Ectodermal cell (in vitro differentiated cells): ENCODE results near the gene AGER.
"Not testable (repeated sequence)": the region's sequence is repeated elsewhere in the genome, so short reads cannot be mapped to it uniquely, and the experiment has no call there.

ENCODE experiments used
- H3K27ac ChIP-seq: 2 replicates; pipeline ENCODE4 v1.7.0; 2013; ENCODE audit warnings: mild to moderate bottlenecking, low read depth, low read length; ENCODE audit not compliant: insufficient read depth, poor library complexity, severe bottlenecking
- H3K27me3 ChIP-seq: 2 replicates; pipeline ENCODE4 v1.7.0; 2013; ENCODE audit warnings: mild to moderate bottlenecking, low read length; ENCODE audit not compliant: insufficient read depth, control insufficient read depth, poor library complexity, severe bottlenecking
- H3K36me3 ChIP-seq: one replicate; pipeline ENCODE4 v1.7.0; 2013; ENCODE audit warnings: low read length; ENCODE audit not compliant: control insufficient read depth, insufficient read depth
- H3K4me1 ChIP-seq: one replicate; pipeline ENCODE4 v1.7.0; 2013; ENCODE audit warnings: low read length; ENCODE audit not compliant: control insufficient read depth, insufficient read depth
- H3K4me3 ChIP-seq: 2 replicates; pipeline ENCODE4 v1.7.0; 2013; ENCODE audit warnings: low read depth, low read length, control low read depth; ENCODE audit not compliant: insufficient read depth
- H3K9me3 ChIP-seq: 2 replicates; pipeline ENCODE4 v1.7.0; 2013; ENCODE audit warnings: mild to moderate bottlenecking, low read length, moderate library complexity; ENCODE audit not compliant: control insufficient read depth
- WGBS, 2 experiments: methylation state at CpG; one replicate each; pipeline ENCODE4 v1.1.7; 2013; ENCODE audit warnings: missing lambda C conversion rate in 2 of 2; 5-methylcytosine and 5-hydroxymethylcytosine counted together

AGER gene

DNA sequence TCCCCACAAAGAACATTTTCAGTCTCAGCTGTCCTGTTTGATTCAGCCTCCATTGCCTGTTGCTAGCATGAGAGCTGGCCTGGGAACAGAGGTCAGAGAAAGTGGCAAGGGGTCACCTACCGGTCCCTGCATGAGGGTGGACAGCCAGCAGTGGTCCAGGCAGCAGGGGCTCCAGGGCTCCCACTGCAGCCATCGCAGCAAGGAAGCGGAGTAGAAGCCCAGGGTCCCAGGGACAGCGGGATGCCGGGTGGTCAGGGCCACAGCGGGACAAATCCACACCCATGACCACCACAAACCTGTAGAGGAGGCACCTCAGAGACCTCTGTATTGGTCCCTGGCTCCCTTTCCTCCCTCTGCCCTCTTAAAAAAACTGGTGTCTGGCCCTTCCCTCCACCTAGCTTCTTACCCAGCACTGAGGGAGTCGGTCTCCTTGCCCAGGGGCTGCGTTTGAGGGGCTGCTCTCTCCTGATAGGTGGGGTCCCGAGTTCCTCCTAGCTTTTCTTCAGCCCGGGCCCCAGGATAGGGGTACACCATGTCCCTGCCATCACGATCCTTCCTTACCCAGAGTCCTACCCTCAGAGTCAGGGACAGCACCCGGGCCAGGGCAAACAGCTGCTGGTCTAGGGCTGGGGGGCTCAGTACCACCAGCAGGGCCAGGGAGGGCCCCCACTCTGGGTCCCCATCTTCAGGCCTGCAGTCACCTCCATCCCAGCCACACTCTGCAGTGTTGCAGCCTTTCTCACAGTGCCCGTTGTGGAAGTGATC lies 16.8 kb upstream of the AGER start:
- Histone ChIP-seq H3K36me3 (no peaks in the 10 kb centered on the region), H3K4me3 (no peak overlapping the region), H3K4me1 (peaks cover 13% of the 10 kb centered on the region), H3K9me3 (no peaks in the 10 kb centered on the region), H3K27me3 (no peaks in the 10 kb centered on the region), H3K27ac (no peak overlapping the region)
- 91 to 95% methylated on average over 13 of the region's 13 CpGs for WGBS, 2 experiments

DNA sequence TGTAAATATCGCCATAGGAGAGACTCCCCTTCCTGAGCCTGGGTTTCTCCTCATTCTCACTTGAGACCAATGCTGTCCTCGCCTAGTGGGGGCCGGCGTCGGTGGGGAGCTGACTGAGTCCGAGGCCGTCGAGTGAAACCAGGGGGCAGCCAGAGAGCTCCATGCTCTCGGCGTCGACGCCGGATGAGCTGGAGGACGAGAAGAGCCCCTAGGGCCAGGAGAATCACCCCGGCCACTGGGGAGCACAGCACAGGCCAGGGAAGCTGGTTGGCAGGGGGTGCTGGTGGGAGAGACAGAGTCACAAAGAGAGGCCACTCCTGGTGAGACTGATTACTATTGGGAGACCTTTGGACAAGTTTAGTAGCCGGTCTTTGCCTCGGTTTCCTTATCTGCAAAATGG lies 14.8 kb upstream of the AGER start:
- WGBS, 2 experiments = 91 to 92% methylated on average over 17 of the region's 17 CpGs
- H3K36me3 ChIP-seq = no peaks in the 10 kb centered on the region
- H3K9me3 ChIP-seq = no peaks in the 10 kb centered on the region
- no peaks in the 10 kb centered on the region for H3K27me3 ChIP-seq
- H3K4me1 ChIP-seq = peaks cover 15% of the 10 kb centered on the region
- no peak overlapping the region for H3K4me3 ChIP-seq
- H3K27ac ChIP-seq = no peak overlapping the region

DNA sequence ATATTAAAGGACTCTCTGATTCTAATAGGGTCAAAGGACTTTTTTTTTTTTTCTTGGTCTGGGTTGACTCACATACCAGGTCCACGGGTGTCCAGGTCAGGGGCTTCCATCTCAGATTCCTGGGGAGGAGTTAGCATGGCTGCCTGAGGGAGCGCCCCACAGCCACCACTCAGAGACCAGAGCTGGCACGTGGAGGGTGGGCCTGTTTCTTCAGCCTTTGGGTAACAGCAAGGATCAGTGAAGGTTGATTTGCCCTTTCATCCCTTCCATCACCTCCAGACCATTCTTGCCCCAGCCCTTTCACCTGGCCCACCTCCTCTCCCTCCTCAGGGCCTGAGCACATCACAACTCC lies 14.3 kb upstream of the AGER start:
- no peaks in the 10 kb centered on the region for H3K9me3 ChIP-seq
- H3K4me1 ChIP-seq = peaks cover 10% of the 10 kb centered on the region
- no peaks in the 10 kb centered on the region for H3K27me3 ChIP-seq
- no peak overlapping the region for H3K4me3 ChIP-seq
- 80 to 86% methylated on average over 3 of the region's 3 CpGs for WGBS, 2 experiments
- H3K36me3 ChIP-seq = no peaks in the 10 kb centered on the region
- H3K27ac ChIP-seq = no peak overlapping the region

DNA sequence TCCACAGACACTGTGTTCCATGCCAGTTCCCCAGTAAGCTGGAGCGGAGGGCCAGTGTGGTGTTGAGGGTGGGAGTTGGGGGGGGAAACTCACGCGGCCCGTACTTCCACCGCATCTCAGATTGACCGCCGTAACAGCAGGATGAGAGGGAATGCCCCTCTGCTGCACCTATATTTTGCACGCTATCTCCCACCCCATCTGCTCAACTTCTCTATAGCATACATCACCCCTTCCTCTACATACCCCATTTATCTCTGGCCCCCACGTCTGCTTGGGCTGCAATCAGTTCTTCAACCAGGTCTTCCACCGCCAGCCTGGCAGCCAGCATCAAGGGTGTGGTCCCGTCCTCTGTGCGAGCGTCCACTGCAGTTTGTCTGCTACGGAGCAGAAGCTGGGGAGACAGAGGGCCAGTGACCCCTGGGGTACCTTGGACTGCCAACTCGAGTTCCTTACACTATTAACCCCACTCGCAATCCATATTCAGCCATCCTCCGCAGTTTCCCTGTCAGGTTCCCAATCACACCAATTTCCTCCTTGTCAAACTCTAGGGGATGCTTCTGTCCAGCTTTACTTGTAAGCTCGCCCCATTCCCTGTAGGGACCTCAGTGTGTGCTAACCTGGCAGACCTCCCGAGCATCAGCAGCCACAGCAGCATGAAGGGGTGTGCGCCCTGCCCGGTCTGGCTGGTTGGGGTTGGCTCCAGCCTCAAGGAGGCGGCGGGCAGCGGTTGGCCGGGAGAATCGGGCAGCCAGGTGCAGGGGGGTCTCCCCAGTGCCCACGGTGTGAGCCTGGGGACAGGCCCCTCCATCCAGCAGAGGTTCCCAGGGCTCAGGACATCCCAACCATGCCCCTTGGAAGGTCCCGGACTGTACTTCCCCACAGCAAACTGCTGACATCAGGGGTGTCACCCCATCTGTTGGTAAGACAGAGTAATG lies 12.9 kb upstream of the AGER start:
- Histone ChIP-seq H3K4me1 (peaks cover 20% of the 10 kb centered on the region), H3K9me3 (no peaks in the 10 kb centered on the region), H3K27ac (peak overlapping the region; percentile 100), H3K4me3 (peak overlapping the region; percentile 86), H3K36me3 (no peaks in the 10 kb centered on the region), H3K27me3 (no peaks in the 10 kb centered on the region)
- WGBS, 2 experiments = 79 to 83% methylated on average over 28 of the region's 28 CpGs

DNA sequence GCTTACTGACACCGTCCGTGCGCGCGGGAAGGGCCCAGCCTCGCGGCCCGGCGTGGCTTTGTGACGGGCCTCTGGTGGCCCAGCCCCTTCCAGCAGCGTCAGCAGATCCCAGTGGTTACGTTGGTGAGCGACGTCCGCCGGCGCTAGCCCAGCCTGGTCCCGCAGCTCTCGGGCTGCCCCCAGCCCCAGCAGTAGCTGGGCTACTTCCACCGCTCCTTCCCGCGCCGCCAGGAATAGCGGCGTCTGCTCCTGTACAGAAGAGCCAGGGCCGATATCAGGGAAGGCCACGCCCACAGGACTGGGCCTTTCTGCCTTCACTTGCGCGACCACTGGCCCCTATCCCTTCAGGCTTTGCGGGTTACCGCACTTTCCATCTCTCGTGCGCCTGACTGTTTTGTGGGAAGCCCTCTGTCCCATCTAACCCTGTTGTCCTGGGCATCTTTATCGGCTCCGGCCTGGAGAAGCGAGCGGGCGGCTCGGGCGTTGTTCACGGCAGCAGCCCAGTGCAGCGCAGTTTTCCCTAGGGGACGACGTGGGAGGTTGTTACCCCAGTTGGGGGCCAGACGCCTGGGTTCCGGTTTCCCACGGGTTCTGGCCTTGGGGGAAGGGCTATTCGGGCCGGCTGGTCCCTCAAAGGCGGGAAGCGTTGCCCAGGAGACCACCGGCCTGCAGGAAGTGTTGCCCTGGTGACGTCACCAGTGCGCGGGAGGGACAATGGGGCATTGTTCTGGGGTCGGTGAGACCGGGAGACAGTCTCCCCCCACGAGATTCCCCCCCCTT lies 12.0 kb upstream of the AGER start:
- H3K4me1 ChIP-seq = peaks cover 25% of the 10 kb centered on the region
- H3K36me3 ChIP-seq = no peaks in the 10 kb centered on the region
- H3K9me3 ChIP-seq = no peaks in the 10 kb centered on the region
- H3K27ac ChIP-seq = peak overlapping the region; percentile 100
- no peaks in the 10 kb centered on the region for H3K27me3 ChIP-seq
- WGBS, 2 experiments = 0% methylated on average over 57 to 58 of the region's 58 CpGs
- peak overlapping the region; percentile 86 for H3K4me3 ChIP-seq

DNA sequence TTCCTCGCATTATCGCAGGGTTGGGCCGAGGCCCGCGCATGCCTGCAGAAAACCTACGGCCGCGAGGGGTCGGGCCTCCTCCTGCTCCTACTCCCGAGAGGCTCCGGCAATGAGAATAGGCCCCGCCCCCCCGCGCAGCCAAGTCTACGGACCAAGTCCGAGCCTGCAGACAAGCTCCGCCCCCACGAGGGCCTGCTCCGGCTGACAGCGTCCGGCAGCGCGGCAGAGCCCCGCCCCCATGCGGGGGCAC lies 11.5 kb upstream of the AGER start:
- H3K27ac ChIP-seq = peak overlapping the region; percentile 100
- no peaks in the 10 kb centered on the region for H3K36me3 ChIP-seq
- peak overlapping the region; percentile 86 for H3K4me3 ChIP-seq
- H3K9me3 ChIP-seq = no peaks in the 10 kb centered on the region
- H3K4me1 ChIP-seq = peaks cover 28% of the 10 kb centered on the region
- WGBS, 2 experiments = 0% methylated on average over 25 of the region's 25 CpGs
- H3K27me3 ChIP-seq = no peaks in the 10 kb centered on the region

DNA sequence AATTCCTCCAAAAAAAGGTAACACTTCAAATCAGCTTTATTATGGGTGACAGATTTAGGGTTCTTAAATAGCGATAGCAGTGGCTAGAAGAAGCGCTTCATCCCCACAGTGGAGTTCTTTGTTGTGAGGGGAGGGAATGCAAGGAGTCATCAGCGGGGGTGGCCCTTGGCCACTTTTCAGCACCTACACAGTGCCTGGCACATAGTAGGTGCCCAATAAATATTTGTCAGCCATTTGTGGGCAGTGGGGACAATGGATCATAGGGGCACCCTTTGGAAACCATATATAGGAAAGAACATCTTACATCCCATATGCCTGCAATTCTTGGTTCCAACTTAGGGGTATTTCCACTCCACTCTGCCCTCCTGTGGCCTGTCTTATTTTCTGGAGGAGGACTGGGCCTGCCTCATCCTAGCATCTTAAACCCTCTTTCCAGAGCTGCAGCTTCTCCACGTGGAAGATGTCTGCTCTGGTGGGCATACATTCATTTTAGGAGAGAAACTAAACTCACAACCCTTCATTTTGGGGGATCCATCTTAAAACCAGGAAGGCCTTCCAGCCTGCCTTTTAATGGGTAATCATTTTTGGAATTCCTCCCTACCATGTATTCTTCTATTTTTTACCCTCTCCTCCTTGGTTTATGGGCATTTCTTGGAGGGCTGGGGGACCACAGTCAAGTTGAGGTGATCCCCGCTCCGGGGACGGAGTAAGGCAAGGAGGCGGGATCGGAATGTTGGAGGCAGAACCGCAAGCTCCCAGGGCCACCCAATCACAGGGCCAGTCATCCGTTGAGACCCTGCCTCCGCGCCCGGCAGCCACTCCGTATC lies 11.0 kb upstream of the AGER start:
- Histone ChIP-seq H3K4me1 (peaks cover 32% of the 10 kb centered on the region), H3K9me3 (no peaks in the 10 kb centered on the region), H3K27me3 (no peaks in the 10 kb centered on the region), H3K36me3 (no peaks in the 10 kb centered on the region), H3K27ac (peak overlapping the region; percentile 90), H3K4me3 (peak overlapping the region; percentile 41)
- 19% methylated on average over 15 of the region's 15 CpGs for WGBS, 2 experiments

DNA sequence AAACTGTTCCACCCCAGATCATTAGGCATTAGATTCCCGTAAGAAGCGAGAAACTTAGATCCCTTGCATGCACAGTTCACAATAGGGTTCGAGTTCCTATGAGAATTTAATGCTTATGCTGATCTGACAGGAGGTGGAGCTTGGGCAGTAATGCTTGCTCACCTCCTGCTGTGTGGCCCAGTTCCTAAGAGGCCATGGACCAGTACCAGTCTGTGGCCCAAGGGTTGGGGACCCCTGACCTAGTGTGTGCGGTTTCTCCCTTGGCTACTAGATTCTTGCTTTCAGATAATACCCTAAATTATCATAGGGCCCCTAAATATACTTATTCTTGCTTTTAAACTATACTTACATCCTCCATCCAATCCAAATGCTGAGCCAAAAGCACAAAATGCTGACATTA lies 10.3 kb upstream of the AGER start:
- no peak overlapping the region for H3K27ac ChIP-seq
- peaks cover 32% of the 10 kb centered on the region for H3K4me1 ChIP-seq
- no peaks in the 10 kb centered on the region for H3K9me3 ChIP-seq
- no peak overlapping the region for H3K4me3 ChIP-seq
- H3K27me3 ChIP-seq = no peaks in the 10 kb centered on the region
- no peaks in the 10 kb centered on the region for H3K36me3 ChIP-seq
- WGBS, 2 experiments = 93 to 96% methylated on average over 4 of the region's 4 CpGs

DNA sequence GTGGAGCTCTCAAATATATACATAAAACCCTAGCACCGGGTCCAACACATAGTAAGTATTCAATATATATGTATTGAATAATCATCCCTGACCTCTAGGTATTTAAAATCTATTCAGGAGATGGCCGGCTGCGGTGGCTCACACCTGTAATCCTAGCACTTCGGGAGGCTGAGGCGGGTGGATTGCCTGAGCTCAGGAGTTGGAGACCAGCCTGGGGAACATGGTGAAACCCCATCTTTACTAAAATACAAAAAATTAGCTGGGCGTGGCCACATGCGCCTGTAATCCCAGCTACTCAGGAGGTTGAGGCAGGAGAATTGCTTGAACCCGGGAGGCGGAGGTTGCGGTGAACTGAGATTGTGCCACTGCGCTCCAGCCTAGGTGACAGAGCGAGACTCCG lies 9.0 kb upstream of the AGER start:
- peaks cover 40% of the 10 kb centered on the region for H3K4me1 ChIP-seq
- WGBS, 2 experiments = 90% methylated on average over 10 to 12 of the region's 13 CpGs
- H3K4me3 ChIP-seq, H3K27me3 ChIP-seq, H3K36me3 ChIP-seq, H3K27ac ChIP-seq, H3K9me3 ChIP-seq: not testable (repeated sequence)
